Lower lobe of right lung (tissue), 2 donors: Measurements from ENCODE around the gene GPR39. TPM values are rescaled to one million over a fixed set of nuclear protein-coding genes. Genes with fewer than 3 reads are reported as not detected.

Source experiments
- ATAC-seq, 2 donors: fragments of 200-7000 bp; cut with Tn5 transposase; one replicate each; pipeline ENCODE4 v1.9.1; 2020 to 2022; ENCODE audit warnings: mild to moderate bottlenecking in 2 of 2, moderate library complexity in 2 of 2
- DNase-seq: peaks from one replicate; pipeline ENCODE4 v3.0.0-alpha.2; 2020
- H3K27ac ChIP-seq: fragments of 200-600 bp; one replicate; pipeline ENCODE4 v1.8.0; 2022
- H3K27me3 ChIP-seq: fragments of 200-600 bp; one replicate; pipeline ENCODE4 v1.8.0; 2022; ENCODE audit warnings: low read depth
- H3K36me3 ChIP-seq: fragments of 200-600 bp; one replicate; pipeline ENCODE4 v1.8.0; 2022; ENCODE audit warnings: mild to moderate bottlenecking
- H3K4me1 ChIP-seq: fragments of 200-600 bp; one replicate; pipeline ENCODE4 v1.8.0; 2022
- H3K4me3 ChIP-seq: fragments of 200-600 bp; one replicate; pipeline ENCODE4 v1.8.0; 2022; ENCODE audit warnings: mild to moderate bottlenecking
- H3K9me3 ChIP-seq: fragments of 200-600 bp; one replicate; pipeline ENCODE4 v1.8.0; 2022
- CTCF ChIP-seq: fragments of 200-600 bp; IDR thresholded peaks from one replicate; pipeline ENCODE4 v1.8.0; 2022; ENCODE audit warnings: antibody characterized with exemption, mild to moderate bottlenecking
- intact Hi-C: fragments of 100-400 bp; cut with DNase I; formaldehyde crosslinking; loops from one replicate; pipeline ENCODE4 v1.11.0; 2022
- total RNA-seq: library from RNA; stranded (reverse); fragmentation: NEBNext Ultra II Directional; extraction: Animal tissue kit (Norgen Biotek cat#: 25700); gene quantifications from one replicate; pipeline ENCODE4 v1.2.1, GENCODE V29; 2021
- donor health status: DM: no; HTN: yes; CAD: no; lungs with severe emphysema.

Gene GPR39
- total RNA-seq, 1 donor from 2014 or later: 11.2 TPM

- ATAC-seq: no peak
These were observed 25.7 kb downstream of the GPR39 start for GRCh38 chr2:132442278-132442677.

GRCh38 chr2:132443106-132443505 is 26.5 kb downstream of the GPR39 start:
- intact Hi-C loops: no loop called here
- no peak for ATAC-seq
- TF ChIP-seq CTCF: no peak

More at GRCh38 chr2:132442278-132442677, 25.7 kb downstream of the GPR39 start:
- no peak for TF ChIP-seq CTCF
- H3K4me1 ChIP-seq: no peaks in the 10 kb centered on the region
- intact Hi-C loops: no loop called here
- no peaks in the 10 kb centered on the region for H3K9me3 ChIP-seq
- H3K27me3 ChIP-seq: no peaks in the 10 kb centered on the region
- H3K4me3 ChIP-seq: no peak overlapping the region
- no peaks in the 10 kb centered on the region for H3K36me3 ChIP-seq
- no peak for DNase-seq
- no peak overlapping the region for H3K27ac ChIP-seq

GRCh38 chr2:132446444-132446843 is 29.8 kb downstream of the GPR39 start:
- H3K4me3 ChIP-seq: no peak overlapping the region
- DNase-seq (no peak), ATAC-seq (no peak)
- no peak overlapping the region for H3K27ac ChIP-seq
- no peak for TF ChIP-seq CTCF
- no peaks in the 10 kb centered on the region for H3K36me3 ChIP-seq
- H3K4me1 ChIP-seq: no peaks in the 10 kb centered on the region
- intact Hi-C loops: no loop called here
- no peaks in the 10 kb centered on the region for H3K27me3 ChIP-seq
- H3K9me3 ChIP-seq: no peaks in the 10 kb centered on the region

More at GRCh38 chr2:132443106-132443505, 26.5 kb downstream of the GPR39 start:
- Histone ChIP-seq H3K27ac (no peak overlapping the region), H3K4me3 (no peak overlapping the region), H3K9me3 (no peaks in the 10 kb centered on the region), H3K36me3 (no peaks in the 10 kb centered on the region), H3K4me1 (no peaks in the 10 kb centered on the region), H3K27me3 (no peaks in the 10 kb centered on the region)
- DNase-seq: no peak

- H3K36me3 ChIP-seq: no peaks in the 10 kb centered on the region
- ATAC-seq (no peak), DNase-seq (no peak)
- intact Hi-C loops: no loop called here
- H3K27ac ChIP-seq: no peak overlapping the region
- H3K4me1 ChIP-seq: no peaks in the 10 kb centered on the region
- no peak overlapping the region for H3K4me3 ChIP-seq
- H3K27me3 ChIP-seq: no peaks in the 10 kb centered on the region
- H3K9me3 ChIP-seq: peaks cover 2% of the 10 kb centered on the region
- TF ChIP-seq CTCF: no peak
These were observed 31.7 kb downstream of the GPR39 start for GRCh38 chr2:132448331-132448730.

- ATAC-seq: no peak
- intact Hi-C loops: no loop called here
These were observed 32.2 kb downstream of the GPR39 start for GRCh38 chr2:132448771-132449170.

More at GRCh38 chr2:132448771-132449170, 32.2 kb downstream of the GPR39 start:
- no peaks in the 10 kb centered on the region for H3K36me3 ChIP-seq
- H3K9me3 ChIP-seq: peaks cover 6% of the 10 kb centered on the region
- DNase-seq: no peak
- H3K4me3 ChIP-seq: no peak overlapping the region
- H3K4me1 ChIP-seq: no peaks in the 10 kb centered on the region
- no peaks in the 10 kb centered on the region for H3K27me3 ChIP-seq
- no peak overlapping the region for H3K27ac ChIP-seq
- peak; percentile 32 for TF ChIP-seq CTCF
